ENCODE results near the gene ZNF66. TPM values are rescaled to one million over a fixed set of nuclear protein-coding genes. Genes with fewer than 3 reads are reported as not detected.
"Not testable (repeated sequence)": the region's sequence is repeated elsewhere in the genome, so short reads cannot be mapped to it uniquely, and the experiment has no call there.

ZNF66 gene
- total RNA-seq = 8.1 and 8.8 TPM in 2 replicates

GRCh38 chr19:20776083-20777076 is at the start of gene ZNF66:
ZNF66 (plus strand) TSS chr19:20776304; CDS start chr19:20776448, 144 bp downstream.
- H3K9me3 Mint-ChIP-seq = peaks cover 29% of the 10 kb centered on the region
- no peaks in the 10 kb centered on the region for H3K27me3 Mint-ChIP-seq (ENCODE audit: low read depth)
- peaks cover 1% of the 10 kb centered on the region for H3K4me1 Mint-ChIP-seq (ENCODE audit: low read depth)
- intact Hi-C loops (cut with micrococcal nuclease) = loop anchor here (1.0 to 5.0 kb wide), 7 partner anchors 116 to 731 kb away; partner anchors contain the start of genes ZNF429, ZNF430, ZNF493 and ZNF626
- peaks cover 47% of the 10 kb centered on the region for H3K36me3 Mint-ChIP-seq (ENCODE audit: low read depth)
- H3K27ac Mint-ChIP-seq = peak within 1 kb of the TSS; percentile 93
- DNase-seq (ENCODE audit: low spot score) = peak; percentile 93
- peak within 1 kb of the TSS; percentile 94 for H3K4me3 Mint-ChIP-seq (ENCODE audit: low read depth)

DNA sequence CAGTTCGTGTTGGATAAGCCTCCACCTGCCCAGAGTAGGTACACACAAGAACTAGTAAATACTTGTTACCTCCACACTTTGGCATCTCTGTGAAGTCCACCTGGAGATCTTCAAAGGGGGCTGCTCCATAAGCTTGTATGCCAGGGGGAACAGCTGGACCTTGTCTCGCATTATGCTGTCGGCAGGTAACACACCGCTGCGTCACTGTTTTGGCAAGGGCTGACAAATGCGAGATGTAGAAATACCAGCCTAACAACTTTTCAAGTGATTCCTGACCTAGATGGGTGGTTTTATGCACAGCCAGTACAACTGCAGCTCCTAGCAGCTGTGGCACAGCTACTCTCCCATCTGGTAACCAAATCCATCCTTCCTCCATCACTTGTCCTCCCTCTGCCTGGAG is 25.9 kb upstream of the ZNF66 start:
- H3K4me3 Mint-ChIP-seq (ENCODE audit: low read depth); H3K27ac Mint-ChIP-seq; H3K27me3 Mint-ChIP-seq (ENCODE audit: low read depth); intact Hi-C loops (cut with micrococcal nuclease); DNase-seq (ENCODE audit: low spot score); H3K4me1 Mint-ChIP-seq (ENCODE audit: low read depth); H3K36me3 Mint-ChIP-seq (ENCODE audit: low read depth): not testable (repeated sequence)
- H3K9me3 Mint-ChIP-seq = peaks cover 53% of the 10 kb centered on the region

- H3K4me1 Mint-ChIP-seq (ENCODE audit: low read depth); H3K4me3 Mint-ChIP-seq (ENCODE audit: low read depth); intact Hi-C loops (cut with micrococcal nuclease); H3K36me3 Mint-ChIP-seq (ENCODE audit: low read depth); H3K27me3 Mint-ChIP-seq (ENCODE audit: low read depth); DNase-seq (ENCODE audit: low spot score); H3K27ac Mint-ChIP-seq: not testable (repeated sequence)
- H3K9me3 Mint-ChIP-seq = peaks cover 52% of the 10 kb centered on the region
These were observed 23.8 kb upstream of the ZNF66 start for GRCh38 chr19:20752291-20752690.

DNA sequence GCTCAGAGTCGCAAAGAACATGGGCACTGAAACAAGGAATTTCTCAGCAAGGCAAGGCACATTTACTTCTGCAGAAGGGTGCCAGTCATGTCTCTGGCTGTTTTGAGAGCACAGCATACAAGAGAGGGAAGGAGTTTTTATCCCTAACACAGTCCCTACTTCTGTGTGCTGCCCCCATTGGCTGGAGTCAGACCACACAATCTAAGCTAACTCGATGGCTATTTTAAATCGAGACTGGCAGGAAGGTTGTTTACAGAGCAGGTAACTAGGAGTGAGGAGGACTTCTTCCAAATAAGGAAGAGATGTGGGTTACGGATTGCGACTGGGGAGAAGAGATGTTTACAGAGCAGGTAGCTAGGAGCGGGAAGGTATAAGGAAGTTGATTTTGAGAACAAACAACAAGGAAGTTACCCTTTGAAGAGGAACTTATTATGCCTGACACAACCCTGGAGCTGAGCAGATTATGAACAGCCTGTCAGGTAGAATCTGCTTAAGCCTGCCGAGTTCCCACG is 6.8 kb upstream of the ZNF66 start:
- intact Hi-C loops (cut with micrococcal nuclease); H3K27ac Mint-ChIP-seq; H3K27me3 Mint-ChIP-seq (ENCODE audit: low read depth); H3K36me3 Mint-ChIP-seq (ENCODE audit: low read depth); H3K4me3 Mint-ChIP-seq (ENCODE audit: low read depth); H3K4me1 Mint-ChIP-seq (ENCODE audit: low read depth); DNase-seq (ENCODE audit: low spot score): not testable (repeated sequence)
- peaks cover 61% of the 10 kb centered on the region for H3K9me3 Mint-ChIP-seq

- Mint-ChIP-seq H3K27me3 (ENCODE audit: low read depth) (no peaks in the 10 kb centered on the region), H3K36me3 (ENCODE audit: low read depth) (peaks cover 84% of the 10 kb centered on the region), H3K9me3 (peaks cover 77% of the 10 kb centered on the region), H3K4me1 (ENCODE audit: low read depth) (no peaks in the 10 kb centered on the region), H3K4me3 (ENCODE audit: low read depth) (no peak overlapping the region), H3K27ac (no peak overlapping the region)
- DNase-seq (ENCODE audit: low spot score) = no peak
- intact Hi-C loops (cut with micrococcal nuclease) = no loop called here
These were observed 11.7 kb downstream of the ZNF66 start for GRCh38 chr19:20787786-20788185.

GRCh38 chr19:20791806-20792205 is 15.7 kb downstream of the ZNF66 start:
- no peaks in the 10 kb centered on the region for H3K27me3 Mint-ChIP-seq (ENCODE audit: low read depth)
- H3K4me3 Mint-ChIP-seq (ENCODE audit: low read depth) = no peak overlapping the region
- no peaks in the 10 kb centered on the region for H3K4me1 Mint-ChIP-seq (ENCODE audit: low read depth)
- DNase-seq (ENCODE audit: low spot score) = no peak
- H3K27ac Mint-ChIP-seq = no peak overlapping the region
- intact Hi-C loops (cut with micrococcal nuclease) = no loop called here
- peaks cover 78% of the 10 kb centered on the region for H3K36me3 Mint-ChIP-seq (ENCODE audit: low read depth)
- H3K9me3 Mint-ChIP-seq = peaks cover 68% of the 10 kb centered on the region

GRCh38 chr19:20806311-20807262 is 30.5 kb downstream of the ZNF66 start:
- H3K27me3 Mint-ChIP-seq (ENCODE audit: low read depth); intact Hi-C loops (cut with micrococcal nuclease); DNase-seq (ENCODE audit: low spot score); H3K27ac Mint-ChIP-seq; H3K4me3 Mint-ChIP-seq (ENCODE audit: low read depth); H3K4me1 Mint-ChIP-seq (ENCODE audit: low read depth): not testable (repeated sequence)
- Mint-ChIP-seq H3K36me3 (ENCODE audit: low read depth) (peaks cover 49% of the 10 kb centered on the region), H3K9me3 (peaks cover 81% of the 10 kb centered on the region)

DNA sequence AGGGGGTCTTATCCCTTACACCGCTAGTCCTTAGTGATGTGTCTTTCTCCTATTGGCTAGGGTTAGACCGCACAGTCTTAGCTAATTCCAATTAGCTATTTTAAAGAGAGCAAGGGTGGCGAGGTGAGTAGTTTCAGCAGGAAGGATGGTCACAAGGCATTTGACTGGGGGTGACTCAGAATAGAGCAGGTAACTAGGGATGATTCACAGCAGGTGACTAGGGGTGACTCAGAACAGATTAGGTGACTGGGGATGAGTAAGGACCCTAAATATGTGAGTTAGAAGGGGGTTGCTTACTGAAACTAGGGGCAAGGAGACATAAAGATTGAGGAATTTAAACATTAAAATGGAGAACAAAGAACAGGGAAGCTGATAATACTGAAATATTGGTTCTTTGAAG is 64.3 kb downstream of the ZNF66 start:
- H3K27ac Mint-ChIP-seq = no peak overlapping the region
- peaks cover 64% of the 10 kb centered on the region for H3K9me3 Mint-ChIP-seq
- peaks cover 13% of the 10 kb centered on the region for H3K36me3 Mint-ChIP-seq (ENCODE audit: low read depth)
- intact Hi-C loops (cut with micrococcal nuclease) = no loop called here
- no peak for DNase-seq (ENCODE audit: low spot score)
- no peaks in the 10 kb centered on the region for H3K27me3 Mint-ChIP-seq (ENCODE audit: low read depth)
- no peaks in the 10 kb centered on the region for H3K4me1 Mint-ChIP-seq (ENCODE audit: low read depth)
- no peak overlapping the region for H3K4me3 Mint-ChIP-seq (ENCODE audit: low read depth)

Other genes starting within 250 kb of the ZNF66 start
- 7.0 TPM in 2 replicates for gene ZNF737, start 210.5 kb upstream of the ZNF66 start, total RNA-seq
- 1.3 and 2.1 TPM in 2 replicates for gene ZNF626, start 114.7 kb upstream of the ZNF66 start, total RNA-seq
- 8.2 and 10.1 TPM in 2 replicates for gene ZNF85, start 146.9 kb downstream of the ZNF66 start, total RNA-seq
- 19.6 and 22.5 TPM in 2 replicates for gene ZNF430, start 244.4 kb downstream of the ZNF66 start, total RNA-seq

All from activated T-helper 2 cell treated with anti-CD3 and anti-CD28 coated beads, Interferon-gamma antibody, Interleukin-2, Interleukin-4, amounts not matched to agents 10 μg/mL and 5 μg/mL and 100 μg/mL, durations not matched to agents 14 hours and 24 hours and 36 hours (primary cell).